ENCODE data around the gene LMOD1. TPM values are rescaled to one million over a fixed set of nuclear protein-coding genes. Genes with fewer than 3 reads are reported as not detected.

The LMOD1 gene
- 9.2 TPM for total RNA-seq
- long read RNA-seq, transcript LMOD1-201 (3 exons, 3,970 nt) = major isoform, 14 of 23 reads
- long read RNA-seq, partial matches to known transcripts = 8 of 23 reads
- long read RNA-seq, other reads (novel, unspliced or antisense) = 1 of 23 reads

GRCh38 chr1:201946224-201946908 is at the start of gene LMOD1:
Gene LMOD1 (minus strand): TSS chr1:201946548. CDS start chr1:201946340, 208 bp downstream.
- Histone ChIP-seq H3K4me3 (peak within 1 kb of the TSS; percentile 69), H3K36me3 (no peaks in the 10 kb centered on the region), H3K9me3 (replicated peaks) (no peaks in the 10 kb centered on the region), H3K27ac (replicated peaks) (peak within 1 kb of the TSS; percentile 75), H3K27me3 (ENCODE audit: low read depth) (peaks cover 16% of the 10 kb centered on the region), H3K4me1 (peaks cover 26% of the 10 kb centered on the region)
- peak; percentile 80 for DNase-seq
- intact Hi-C loops (cut with micrococcal nuclease) = no loop called here
- no peak for TF ChIP-seq CTCF (IDR thresholded peaks at IDR 0.05; ENCODE audit: borderline replicate concordance)

- Histone ChIP-seq H3K36me3 (peaks cover 57% of the 10 kb centered on the region), H3K27ac (replicated peaks) (peak overlapping the region; percentile 46), H3K4me3 (no peak overlapping the region), H3K4me1 (peaks cover 35% of the 10 kb centered on the region), H3K9me3 (replicated peaks) (no peaks in the 10 kb centered on the region), H3K27me3 (ENCODE audit: low read depth) (no peaks in the 10 kb centered on the region)
- peak; percentile 49 for DNase-seq
- intact Hi-C loops (cut with micrococcal nuclease) = no loop called here
- no peak for TF ChIP-seq CTCF (IDR thresholded peaks at IDR 0.05; ENCODE audit: borderline replicate concordance)
Observed at GRCh38 chr1:201990427-201990826, 44.1 kb upstream of the LMOD1 start.

GRCh38 chr1:201989354-201990128 is 43.2 kb upstream of the LMOD1 start:
- no peak for DNase-seq
- intact Hi-C loops (cut with micrococcal nuclease) = no loop called here
- no peak overlapping the region for H3K4me3 ChIP-seq
- no peaks in the 10 kb centered on the region for H3K9me3 ChIP-seq (replicated peaks)
- H3K27ac ChIP-seq (replicated peaks) = peak overlapping the region; percentile 46
- H3K36me3 ChIP-seq = peaks cover 54% of the 10 kb centered on the region
- no peak for TF ChIP-seq CTCF (IDR thresholded peaks at IDR 0.05; ENCODE audit: borderline replicate concordance)
- peaks cover 44% of the 10 kb centered on the region for H3K4me1 ChIP-seq
- no peaks in the 10 kb centered on the region for H3K27me3 ChIP-seq (ENCODE audit: low read depth)

- H3K27me3 ChIP-seq (ENCODE audit: low read depth) = no peaks in the 10 kb centered on the region
- intact Hi-C loops (cut with micrococcal nuclease) = no loop called here
- H3K4me1 ChIP-seq = peaks cover 53% of the 10 kb centered on the region
- H3K4me3 ChIP-seq = no peak overlapping the region
- no peak for DNase-seq
- H3K27ac ChIP-seq (replicated peaks) = no peak overlapping the region
- no peak for TF ChIP-seq CTCF (IDR thresholded peaks at IDR 0.05; ENCODE audit: borderline replicate concordance)
- H3K36me3 ChIP-seq = peaks cover 45% of the 10 kb centered on the region
- H3K9me3 ChIP-seq (replicated peaks) = no peaks in the 10 kb centered on the region
Observed at GRCh38 chr1:201988601-201989000, 42.3 kb upstream of the LMOD1 start.

- H3K36me3 ChIP-seq = peaks cover 18% of the 10 kb centered on the region
Observed at GRCh38 chr1:201985355-201985754, 39.0 kb upstream of the LMOD1 start.

More at GRCh38 chr1:201985355-201985754, 39.0 kb upstream of the LMOD1 start:
- H3K27me3 ChIP-seq (ENCODE audit: low read depth) = no peaks in the 10 kb centered on the region
- DNase-seq = no peak
- H3K9me3 ChIP-seq (replicated peaks) = no peaks in the 10 kb centered on the region
- no peak for TF ChIP-seq CTCF (IDR thresholded peaks at IDR 0.05; ENCODE audit: borderline replicate concordance)
- H3K4me1 ChIP-seq = peaks cover 60% of the 10 kb centered on the region
- H3K4me3 ChIP-seq = no peak overlapping the region
- peak overlapping the region; percentile 53 for H3K27ac ChIP-seq (replicated peaks)
- intact Hi-C loops (cut with micrococcal nuclease) = no loop called here
